T-cell (primary cell): ENCODE measurements around the gene NELFCD. TPM values are rescaled to one million over a fixed set of nuclear protein-coding genes. Genes with fewer than 3 reads are reported as not detected.

ENCODE experiments used
- ATAC-seq, 4 experiments: fragments of 200-7000 bp in 3 of 4; fragments of 150-1000 bp in 1 of 4; cut with Tn5 transposase; replicated peaks in 1 of 4; 1 replicate in 3 of 4; 2 replicates in 1 of 4; pipeline ENCODE4 v1.10.0; 2021; ENCODE audit warnings: moderate library complexity in 3 of 4, mild to moderate bottlenecking in 2 of 4, moderate number of reproducible peaks in 1 of 4
- CTCF ChIA-PET, 2 donors: fragments of 300-600 bp; sonication (Branson Sonifier 250); formaldehyde crosslinking; loops; one replicate each; lab custom pipeline; 2022; ENCODE audit warnings: antibody characterized with exemption in 2 of 2; lab: Charles Lee
- POLR2A ChIA-PET, 2 donors: fragments of 300-600 bp; sonication (Branson Sonifier 250); formaldehyde crosslinking; loops; one replicate each; lab custom pipeline; 2022; ENCODE audit warnings: antibody characterized with exemption in 2 of 2; lab: Charles Lee
- DNase-seq, 35 experiments: peaks; one replicate each; pipeline versions ENCODE4 v3.0.0 to v3.0.0-alpha.2; 2013 to 2023
- H3K27ac ChIP-seq: one replicate; pipeline ENCODE4 v1.5.1; 2013; ENCODE audit warnings: low read length
- H3K27me3 ChIP-seq, 2 experiments: replicated peaks in 1 of 2; 1 replicate in 1 of 2; 2 replicates in 1 of 2; pipeline versions ENCODE4 v1.6.1 to v1.7.0; 2013; ENCODE audit warnings: low read length in 1 of 2, mixed read lengths in 1 of 2; ENCODE audit not compliant: control insufficient read depth in 2 of 2, insufficient read depth in 2 of 2; ENCODE audit errors: extremely low read depth in 1 of 2
- H3K36me3 ChIP-seq, 2 donors: 1 replicate in 1 of 2; 2 replicates in 1 of 2; pipeline versions ENCODE4 v1.6.1 to v1.7.0; 2013; ENCODE audit warnings: low read length in 1 of 2; ENCODE audit not compliant: control insufficient read depth in 2 of 2, insufficient read depth in 1 of 2; ENCODE audit errors: extremely low read depth in 1 of 2
- H3K4me1 ChIP-seq, 2 experiments: 1 replicate in 1 of 2; 2 replicates in 1 of 2; pipeline versions ENCODE4 v1.6.1 to v1.7.0; 2013; ENCODE audit warnings: low read length in 2 of 2, mixed read lengths in 1 of 2; ENCODE audit not compliant: insufficient read depth in 2 of 2, control insufficient read depth in 1 of 2; ENCODE audit errors: extremely low read depth in 1 of 2
- H3K4me3 ChIP-seq, 2 donors: 1 replicate in 1 of 2; 2 replicates in 1 of 2; pipeline versions ENCODE4 v1.5.1 to v1.7.0; 2013; ENCODE audit warnings: mild to moderate bottlenecking in 2 of 2, low read length in 1 of 2, moderate library complexity in 1 of 2; ENCODE audit not compliant: control insufficient read depth in 1 of 2; ENCODE audit errors: extremely low read depth in 1 of 2
- H3K9me3 ChIP-seq: 2 replicates; pipeline ENCODE4 v1.7.0; 2013
- H3K27ac Mint-ChIP-seq, 2 donors: one replicate each; pipeline ENCODE4 v1.8.0; 2020 to 2021; ENCODE audit warnings: mild to moderate bottlenecking in 2 of 2, mixed read lengths in 2 of 2
- H3K27me3 Mint-ChIP-seq, 2 donors: one replicate each; pipeline ENCODE4 v1.8.0; 2021 to 2022; ENCODE audit warnings: mixed read lengths in 2 of 2
- H3K36me3 Mint-ChIP-seq: one replicate; pipeline ENCODE4 v1.8.0; 2021; ENCODE audit warnings: mixed read lengths
- H3K4me1 Mint-ChIP-seq, 3 donors: one replicate each; pipeline ENCODE4 v1.8.0; 2020 to 2022; ENCODE audit warnings: mixed read lengths in 3 of 3, mild to moderate bottlenecking in 1 of 3
- H3K4me3 Mint-ChIP-seq, 3 donors: one replicate each; pipeline ENCODE4 v1.8.0; 2020 to 2022; ENCODE audit warnings: mild to moderate bottlenecking in 3 of 3, mixed read lengths in 3 of 3, moderate library complexity in 3 of 3
- H3K9me3 Mint-ChIP-seq, 3 donors: one replicate each; pipeline ENCODE4 v1.8.0; 2020 to 2022; ENCODE audit warnings: mixed read lengths in 3 of 3
- WGBS: methylation state at CpG from one replicate; pipeline ENCODE4 v1.1.5; 2013; ENCODE audit warnings: missing lambda C conversion rate; ENCODE audit not compliant: insufficient coverage; 5-methylcytosine and 5-hydroxymethylcytosine counted together
- total RNA-seq, 35 experiments: library from RNA in 6 of 35; stranded (reverse) in 6 of 35; fragments of 120-200 nt in 1 of 35; gene quantifications; one replicate each; pipeline versions ENCODE4 v1.2.1 to v1.2.4 and lab custom pipeline; 2013 to 2026

NELFCD gene
- total RNA-seq, 5 donors from 2014 or later (not counting 1 experiment from before 2014, with no cell fraction given): 72.6 to 95.4 (median 90.4) TPM

DNA sequence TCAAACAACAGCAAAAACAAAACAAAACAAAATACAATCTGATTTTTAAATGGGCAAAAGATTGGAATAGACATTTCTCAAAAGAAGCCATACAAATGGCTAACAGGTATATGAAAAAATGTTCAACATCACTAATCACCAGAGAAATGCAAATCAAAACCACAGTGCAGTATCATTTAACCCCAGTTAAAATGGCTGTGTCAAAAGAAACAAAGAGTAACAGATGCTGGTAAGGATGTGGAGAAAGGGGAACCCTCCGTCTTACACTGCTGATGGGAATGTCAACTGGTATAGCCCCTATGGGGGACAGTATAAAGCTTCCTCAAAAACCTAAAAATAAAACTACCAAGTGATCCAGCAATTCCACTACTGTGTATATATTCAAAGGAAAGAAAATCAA, 10.9 kb upstream of the NELFCD start:
- ATAC-seq (no peak), DNase-seq (no peak)
- H3K36me3 ChIP-seq: no peaks in the 10 kb centered on the region
- H3K27ac ChIP-seq: no peak overlapping the region
- no peaks in the 10 kb centered on the region for H3K4me1 Mint-ChIP-seq
- H3K9me3 ChIP-seq: no peaks in the 10 kb centered on the region
- H3K27me3 ChIP-seq: peaks cover 0 to 14% of the 10 kb centered on the region in 2 experiments
- no peaks in the 10 kb centered on the region for H3K36me3 Mint-ChIP-seq
- peaks cover 0 to 1% of the 10 kb centered on the region in 2 donors for H3K27me3 Mint-ChIP-seq
- H3K4me3 ChIP-seq: no peak overlapping the region
- no peaks in the 10 kb centered on the region for H3K4me1 ChIP-seq
- POLR2A ChIA-PET: no interaction called here
- H3K4me3 Mint-ChIP-seq: no peak overlapping the region
- H3K27ac Mint-ChIP-seq: no peak overlapping the region
- WGBS: no CpG with 5 or more reads among the region's 1 CpG
- CTCF ChIA-PET: no interaction called here
- peaks cover 1 to 5% (median 2%) of the 10 kb centered on the region in 3 donors for H3K9me3 Mint-ChIP-seq

DNA sequence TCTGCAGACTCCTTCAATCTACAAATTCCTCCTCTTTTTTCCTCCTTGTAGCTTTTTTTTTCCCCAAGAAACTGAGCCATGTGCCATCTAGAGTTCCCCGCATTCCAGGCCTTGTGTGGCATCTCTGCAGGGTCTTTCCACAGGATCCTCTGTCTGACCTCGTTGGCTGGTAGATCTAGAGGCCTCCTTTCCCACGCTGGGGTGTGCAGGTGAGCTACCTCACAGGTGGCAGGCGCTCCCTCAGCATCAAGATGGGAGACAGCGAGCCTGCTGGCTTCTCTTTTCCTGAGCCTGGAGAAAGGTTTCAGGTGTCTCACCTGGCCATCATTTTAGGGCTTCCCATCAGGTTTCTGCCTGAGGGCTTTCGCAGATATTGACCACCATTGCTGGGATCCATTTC, 9.6 kb upstream of the NELFCD start:
- POLR2A ChIA-PET: interaction anchor here in 1 of 2 donors (0.7 kb wide), 1 partner anchor 60 kb away, joined by 3 read pairs; no protein-coding TSS in a partner anchor

DNA sequence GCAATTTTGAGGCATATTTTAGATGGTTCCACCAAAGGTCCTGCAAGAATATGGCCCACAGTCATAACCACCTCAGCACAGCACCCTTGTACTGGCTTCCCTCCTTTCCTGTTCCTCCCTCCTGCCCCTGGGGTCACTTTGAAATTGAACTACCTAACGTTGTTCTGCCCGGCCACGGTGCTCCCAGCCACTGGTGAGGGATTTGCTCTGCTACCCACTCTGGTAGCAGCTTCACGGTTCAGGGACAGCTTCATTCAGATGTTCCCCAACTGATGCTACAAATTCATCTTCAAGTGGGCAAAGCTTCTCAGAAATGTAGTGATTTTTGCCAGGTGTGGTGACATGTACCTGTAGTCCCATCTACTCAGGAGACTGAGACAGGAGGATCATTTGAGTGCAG, 7.9 kb upstream of the NELFCD start:
- CTCF ChIA-PET: no interaction called here
- POLR2A ChIA-PET: interaction anchor here in 1 of 2 donors (0.6 kb wide), 1 partner anchor 241 kb away, joined by 3 read pairs; no protein-coding TSS in a partner anchor
- H3K9me3 Mint-ChIP-seq: peaks cover 7 to 21% (median 8%) of the 10 kb centered on the region in 3 donors
- 60% methylated on average over 1 of the region's 4 CpGs for WGBS
- Histone ChIP-seq H3K27ac (no peak overlapping the region), H3K4me1 (no peaks in the 10 kb centered on the region), H3K27me3 (no peaks in the 10 kb centered on the region), H3K9me3 (peaks cover 2% of the 10 kb centered on the region), H3K36me3 (no peaks in the 10 kb centered on the region), H3K4me3 (no peak overlapping the region)
- no peak overlapping the region for H3K4me3 Mint-ChIP-seq
- ATAC-seq: no peak
- no peak overlapping the region for H3K27ac Mint-ChIP-seq
- H3K4me1 Mint-ChIP-seq: no peaks in the 10 kb centered on the region
- peaks cover 3% of the 10 kb centered on the region for H3K36me3 Mint-ChIP-seq
- DNase-seq: no peak
- peaks cover 0 to 1% of the 10 kb centered on the region in 2 donors for H3K27me3 Mint-ChIP-seq

More for the DNA sequence above, 9.6 kb upstream of the NELFCD start:
- Mint-ChIP-seq H3K27ac (no peak overlapping the region), H3K4me3 (no peak overlapping the region), H3K27me3 (peaks cover 0 to 1% of the 10 kb centered on the region in 2 donors), H3K4me1 (no peaks in the 10 kb centered on the region), H3K36me3 (peaks cover 3% of the 10 kb centered on the region), H3K9me3 (peaks cover 7 to 16% (median 8%) of the 10 kb centered on the region in 3 donors)
- 82% methylated on average over 5 of the region's 6 CpGs for WGBS
- ATAC-seq: no peak
- no peak for DNase-seq
- H3K36me3 ChIP-seq: no peaks in the 10 kb centered on the region
- no peak overlapping the region for H3K4me3 ChIP-seq
- CTCF ChIA-PET: interaction anchor here in 1 of 2 donors (0.5 kb wide), 1 partner anchor 431 kb away, joined by 4 read pairs; no protein-coding TSS in a partner anchor
- peaks cover 2% of the 10 kb centered on the region for H3K9me3 ChIP-seq
- H3K27ac ChIP-seq: no peak overlapping the region
- no peaks in the 10 kb centered on the region for H3K4me1 ChIP-seq
- H3K27me3 ChIP-seq: peaks cover 0 to 5% of the 10 kb centered on the region in 2 experiments

DNA sequence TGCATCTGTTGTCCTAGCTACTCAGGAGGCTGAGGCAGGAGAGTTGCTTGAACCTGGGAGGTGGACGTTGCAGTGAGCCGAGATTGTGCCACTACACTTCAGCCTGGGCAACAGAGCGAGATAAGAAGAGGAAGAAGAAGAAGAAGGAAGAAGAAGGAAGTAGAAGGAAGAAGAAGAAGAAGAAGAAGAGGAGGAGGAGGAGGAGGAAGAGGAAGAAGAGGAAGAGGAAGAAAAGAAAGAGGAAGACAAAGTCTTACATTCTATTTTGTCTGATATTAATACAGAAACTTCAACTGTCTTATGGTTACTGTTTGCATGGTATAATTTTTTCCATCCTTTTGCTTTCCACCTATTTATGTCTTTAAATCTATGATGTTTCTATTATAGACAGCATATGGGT, 7.2 kb upstream of the NELFCD start:
- no peaks in the 10 kb centered on the region for H3K27me3 ChIP-seq
- H3K36me3 Mint-ChIP-seq: peaks cover 3% of the 10 kb centered on the region
- H3K27me3 Mint-ChIP-seq: peaks cover 0 to 1% of the 10 kb centered on the region in 2 donors
- H3K36me3 ChIP-seq: no peaks in the 10 kb centered on the region
- ChIA-PET POLR2A (no interaction called here), CTCF (no interaction called here)
- H3K27ac Mint-ChIP-seq: no peak overlapping the region
- no peak for ATAC-seq
- no peak overlapping the region for H3K4me3 Mint-ChIP-seq
- peaks cover 2% of the 10 kb centered on the region for H3K9me3 ChIP-seq
- H3K4me1 ChIP-seq: no peaks in the 10 kb centered on the region
- 76% methylated on average over 3 of the region's 3 CpGs for WGBS
- no peak for DNase-seq
- H3K4me3 ChIP-seq: no peak overlapping the region
- no peak overlapping the region for H3K27ac ChIP-seq
- no peaks in the 10 kb centered on the region for H3K4me1 Mint-ChIP-seq
- peaks cover 7 to 21% (median 8%) of the 10 kb centered on the region in 3 donors for H3K9me3 Mint-ChIP-seq

DNA sequence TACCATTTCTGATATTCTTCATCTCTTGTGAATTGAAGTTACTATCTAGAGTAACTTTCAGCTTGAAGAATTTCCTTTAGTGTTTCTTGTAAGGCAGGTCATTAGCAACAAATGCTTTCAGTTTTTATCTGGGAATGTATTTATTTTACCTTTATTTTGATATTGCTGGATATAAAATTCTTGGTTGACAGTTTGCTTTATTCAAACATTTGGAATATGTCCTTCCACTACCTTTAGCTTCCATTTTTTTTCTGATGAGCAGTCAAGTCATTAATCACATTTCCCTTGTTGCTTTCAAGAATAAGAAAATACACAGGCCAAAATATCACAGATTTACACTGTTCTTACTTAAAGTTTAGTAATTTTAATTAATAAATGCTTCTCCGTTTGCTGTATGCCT, 5.7 kb upstream of the NELFCD start:
- Histone ChIP-seq H3K36me3 (no peaks in the 10 kb centered on the region), H3K4me1 (peaks cover 0 to 2% of the 10 kb centered on the region in 2 experiments), H3K4me3 (no peak overlapping the region), H3K27me3 (no peaks in the 10 kb centered on the region), H3K27ac (no peak overlapping the region), H3K9me3 (peaks cover 2% of the 10 kb centered on the region)
- Mint-ChIP-seq H3K4me3 (no peak overlapping the region), H3K9me3 (peaks cover 7 to 17% (median 8%) of the 10 kb centered on the region in 3 donors), H3K4me1 (peaks cover 0 to under 1% (median 0%) of the 10 kb centered on the region in 3 donors), H3K27me3 (no peaks in the 10 kb centered on the region), H3K27ac (no peak overlapping the region), H3K36me3 (peaks cover 3% of the 10 kb centered on the region)
- no peak for ATAC-seq
- 90% methylated on average over 1 of the region's 1 CpG for WGBS
- no peak for DNase-seq
- CTCF ChIA-PET: no interaction called here
- POLR2A ChIA-PET: no interaction called here

DNA sequence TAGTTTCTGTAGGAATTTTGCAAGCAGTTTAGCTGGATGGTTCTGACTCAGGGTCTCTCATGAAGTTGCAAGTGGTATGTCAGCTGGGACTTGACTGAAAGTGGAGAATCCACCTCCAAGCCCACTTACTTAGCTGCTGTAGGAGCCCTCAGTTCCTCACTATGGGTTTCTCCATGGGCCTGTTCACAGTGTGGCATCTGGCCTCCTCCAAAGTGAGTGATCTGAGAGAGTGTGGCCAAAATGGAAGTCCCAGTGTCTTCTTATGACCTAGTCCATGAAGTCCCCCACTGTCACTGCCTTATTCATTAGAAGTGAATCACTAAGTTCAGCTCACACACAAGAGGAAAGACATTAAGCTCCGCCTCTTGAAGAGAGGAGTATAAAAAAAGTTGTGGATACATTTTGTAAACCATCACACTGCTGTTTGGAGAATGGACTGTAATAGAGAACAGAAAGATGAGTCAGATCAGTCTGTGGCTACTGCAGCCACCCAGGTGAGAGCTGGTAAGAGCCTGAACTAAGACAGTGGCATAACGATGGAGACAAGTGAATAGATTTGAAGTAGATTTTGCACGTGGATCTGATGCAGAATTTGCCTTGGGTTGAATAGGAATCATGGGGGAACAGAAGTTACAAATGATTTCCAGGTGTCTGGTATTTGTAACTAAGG, 4.9 kb upstream of the NELFCD start:
- no peak overlapping the region for H3K4me3 ChIP-seq
- H3K4me3 Mint-ChIP-seq: no peak overlapping the region
- WGBS: 100% methylated on average over 1 of the region's 3 CpGs
- H3K4me1 ChIP-seq: peaks cover 0 to 7% of the 10 kb centered on the region in 2 experiments
- H3K36me3 ChIP-seq: no peaks in the 10 kb centered on the region
- peaks cover 2% of the 10 kb centered on the region for H3K9me3 ChIP-seq
- H3K27ac ChIP-seq: no peak overlapping the region
- H3K27ac Mint-ChIP-seq: no peak overlapping the region
- H3K9me3 Mint-ChIP-seq: peaks cover 7 to 17% (median 8%) of the 10 kb centered on the region in 3 donors
- ChIA-PET CTCF (interaction anchor here in 1 of 2 donors (0.9 kb wide), 1 partner anchor 147 kb away, joined by 3 read pairs; no protein-coding TSS in a partner anchor), POLR2A (interaction anchor here in 1 of 2 donors (0.5 kb wide), 1 partner anchor 112 kb away, joined by 3 read pairs; no protein-coding TSS in a partner anchor)
- peaks cover 0 to 3% (median 1%) of the 10 kb centered on the region in 3 donors for H3K4me1 Mint-ChIP-seq
- H3K36me3 Mint-ChIP-seq: peaks cover 3% of the 10 kb centered on the region
- no peak for DNase-seq
- no peaks in the 10 kb centered on the region for H3K27me3 Mint-ChIP-seq
- ATAC-seq: no peak
- no peaks in the 10 kb centered on the region for H3K27me3 ChIP-seq
